Measurements from ENCODE around the gene MCCC2.
"Not testable (repeated sequence)": the region's sequence is repeated elsewhere in the genome, so short reads cannot be mapped to it uniquely, and the experiment has no call there.

The MCCC2 gene

GRCh38 chr5:71588533-71588885, 1.4 kb downstream of the MCCC2 start:
- no peak for DNase-seq (ENCODE audit: extremely low read depth, low read depth)
- no peak overlapping the region for H3K4me3 ChIP-seq (replicated peaks; ENCODE audit: low read depth, low read length)
- TF ChIP-seq CTCF (IDR thresholded peaks at IDR 0.05; ENCODE audit: low read depth, low read length, missing control alignments), result no peak

DNA sequence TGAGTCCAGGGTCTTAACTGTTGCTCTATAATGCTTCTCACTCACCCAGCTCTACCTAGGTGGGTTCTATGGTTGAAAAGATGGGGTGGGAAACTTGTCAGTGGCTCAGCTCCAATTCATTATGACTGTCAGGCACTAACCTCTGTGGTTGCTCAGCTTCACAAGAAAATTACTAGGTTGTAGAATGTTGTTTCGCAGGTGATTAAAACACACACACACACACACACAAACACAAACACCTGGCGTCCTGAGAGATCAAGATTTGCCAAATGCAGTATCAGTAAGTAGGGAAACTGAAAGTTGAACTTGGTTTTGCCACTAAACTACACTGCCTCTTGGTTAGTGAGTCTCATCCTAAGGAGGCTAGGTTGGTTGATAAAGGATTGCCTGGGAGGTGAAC, 2.8 kb downstream of the MCCC2 start:
- no peak overlapping the region for H3K4me3 ChIP-seq (replicated peaks; ENCODE audit: low read depth, low read length)
- no peak for TF ChIP-seq CTCF (IDR thresholded peaks at IDR 0.05; ENCODE audit: low read depth, low read length, missing control alignments)
- no peak for DNase-seq (ENCODE audit: extremely low read depth, low read depth)

GRCh38 chr5:71591100-71591499, 4.0 kb downstream of the MCCC2 start:
- TF ChIP-seq CTCF (IDR thresholded peaks at IDR 0.05; ENCODE audit: low read depth, low read length, missing control alignments), result no peak
- H3K4me3 ChIP-seq (replicated peaks; ENCODE audit: low read depth, low read length), result no peak overlapping the region
- DNase-seq (ENCODE audit: extremely low read depth, low read depth), result no peak

GRCh38 chr5:71596169-71596568, 9.0 kb downstream of the MCCC2 start:
- DNase-seq (ENCODE audit: extremely low read depth, low read depth), result no peak
- H3K4me3 ChIP-seq (replicated peaks; ENCODE audit: low read depth, low read length), result no peak overlapping the region
- TF ChIP-seq CTCF (IDR thresholded peaks at IDR 0.05; ENCODE audit: low read depth, low read length, missing control alignments), result no peak

GRCh38 chr5:71597001-71597400, 9.9 kb downstream of the MCCC2 start:
- no peak for TF ChIP-seq CTCF (IDR thresholded peaks at IDR 0.05; ENCODE audit: low read depth, low read length, missing control alignments)
- no peak overlapping the region for H3K4me3 ChIP-seq (replicated peaks; ENCODE audit: low read depth, low read length)
- DNase-seq (ENCODE audit: extremely low read depth, low read depth), result no peak

- no peak for DNase-seq (ENCODE audit: extremely low read depth, low read depth)
- no peak overlapping the region for H3K4me3 ChIP-seq (replicated peaks; ENCODE audit: low read depth, low read length)
- TF ChIP-seq CTCF (IDR thresholded peaks at IDR 0.05; ENCODE audit: low read depth, low read length, missing control alignments), result no peak
Measured at GRCh38 chr5:71600783-71601182, 13.6 kb downstream of the MCCC2 start.

- H3K4me3 ChIP-seq (replicated peaks; ENCODE audit: low read depth, low read length), result no peak overlapping the region
- peak; percentile 95 for DNase-seq (ENCODE audit: extremely low read depth, low read depth)
- peak; percentile 73 for TF ChIP-seq CTCF (IDR thresholded peaks at IDR 0.05; ENCODE audit: low read depth, low read length, missing control alignments)
Measured at GRCh38 chr5:71601222-71602026, 14.3 kb downstream of the MCCC2 start.

DNA sequence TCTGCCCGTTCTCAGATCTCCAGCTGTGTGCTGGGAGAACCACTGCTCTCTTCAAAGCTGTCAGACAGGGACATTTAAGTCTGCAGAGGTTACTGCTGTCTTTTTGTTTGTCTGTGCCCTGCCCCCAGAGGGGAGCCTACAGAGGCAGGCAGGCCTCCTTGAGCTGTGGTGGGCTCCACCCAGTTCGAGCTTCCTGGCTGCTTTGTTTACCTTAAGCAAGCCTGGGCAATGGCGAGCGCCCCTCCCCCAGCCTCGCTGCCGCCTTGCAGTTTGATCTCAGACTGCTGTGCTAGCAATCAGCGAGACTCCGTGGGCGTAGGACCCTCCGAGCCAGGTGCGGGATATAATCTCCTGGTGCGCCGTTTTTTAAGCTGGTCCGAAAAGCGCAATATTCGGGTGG, 22.8 kb downstream of the MCCC2 start:
- not testable (repeated sequence) for H3K4me3 ChIP-seq (replicated peaks; ENCODE audit: low read depth, low read length); DNase-seq (ENCODE audit: extremely low read depth, low read depth)

All from HFF-Myc (cell line).